H1 (cell line): Measurements from ENCODE around the gene ADM2. TPM values are rescaled to one million over a fixed set of nuclear protein-coding genes. Genes with fewer than 3 reads are reported as not detected.

Source experiments
- CTCF ChIA-PET: fragments of 300-600 bp; sonication (Branson Sonifier 250); formaldehyde crosslinking; loops from one replicate; lab custom pipeline; 2021; ENCODE audit not compliant: partially characterized antibody; lab: Charles Lee
- POLR2A ChIA-PET: fragments of 300-600 bp; sonication (Branson Sonifier 250); formaldehyde crosslinking; loops from one replicate; lab custom pipeline; 2021; ENCODE audit warnings: inconsistent platforms; ENCODE audit not compliant: partially characterized antibody; lab: Charles Lee
- DNase-seq, 2 experiments: peaks; one replicate each; pipeline versions ENCODE4 v3.0.0 to v3.0.0-alpha.2; 2010 to 2022; ENCODE audit warnings: low spot score in 2 of 2, low read depth in 1 of 2, mixed read lengths in 1 of 2
- FAIRE-seq: peaks from 2 replicates; lab custom pipeline; 2011; peaks lifted over from hg19 to GRCh38; lab: Jason Lieb, UNC
- H2AFZ ChIP-seq: 2 replicates; pipeline ENCODE4 v1.8.1; 2012; ENCODE audit warnings: low read length, inconsistent platforms
- H2AK5ac ChIP-seq: 2 replicates; pipeline ENCODE4 v1.6.1; 2013; ENCODE audit warnings: low read depth, low read length
- H2BK120ac ChIP-seq: replicated peaks from 2 replicates; pipeline ENCODE3; 2013; ENCODE audit warnings: low read depth, low read length, inconsistent platforms
- H2BK12ac ChIP-seq: 2 replicates; pipeline ENCODE4 v1.6.1; 2013; ENCODE audit warnings: low read depth, low read length
- H2BK15ac ChIP-seq: 2 replicates; pipeline ENCODE4 v1.6.1; 2013; ENCODE audit warnings: low read length
- H2BK20ac ChIP-seq: 2 replicates; pipeline ENCODE4 v1.6.1; 2013; ENCODE audit warnings: low read length
- H2BK5ac ChIP-seq: 2 replicates; pipeline ENCODE4 v1.6.1; 2013; ENCODE audit warnings: low read depth, low read length
- H3K14ac ChIP-seq: 2 replicates; pipeline ENCODE4 v1.6.1; 2013; ENCODE audit warnings: inconsistent platforms; ENCODE audit not compliant: insufficient read length
- H3K18ac ChIP-seq: 2 replicates; pipeline ENCODE4 v1.6.1; 2013; ENCODE audit warnings: low read length; ENCODE audit errors: extremely low read depth
- H3K23ac ChIP-seq: 2 replicates; pipeline ENCODE4 v1.6.1; 2013; ENCODE audit warnings: inconsistent platforms; ENCODE audit not compliant: insufficient read length
- H3K23me2 ChIP-seq: 2 replicates; pipeline ENCODE4 v1.6.1; 2013; ENCODE audit warnings: low read depth, low read length
- H3K27ac ChIP-seq: 2 replicates; pipeline ENCODE4 v1.6.1; 2011; ENCODE audit warnings: low read depth, low read length, inconsistent platforms
- H3K27me3 ChIP-seq, 4 experiments: replicated peaks in 1 of 4; 1 replicate in 1 of 4; 2 replicates in 3 of 4; pipeline versions ENCODE4 v1.6.1 to v1.8.1; 2011 to 2013; ENCODE audit warnings: low read length in 3 of 4, mild to moderate bottlenecking in 3 of 4, inconsistent platforms in 2 of 4, mixed read lengths in 2 of 4, moderate library complexity in 1 of 4; ENCODE audit not compliant: control insufficient read depth in 3 of 4, insufficient read depth in 3 of 4; ENCODE audit errors: extremely low read depth in 1 of 4
- H3K36me3 ChIP-seq, 4 experiments: 2 replicates each; pipeline versions ENCODE4 v1.6.1 to v1.8.1; 2011 to 2013; ENCODE audit warnings: mild to moderate bottlenecking in 4 of 4, low read length in 3 of 4, moderate library complexity in 2 of 4, control low read depth in 1 of 4, inconsistent platforms in 1 of 4; ENCODE audit not compliant: insufficient read depth in 4 of 4, control insufficient read depth in 2 of 4
- H3K4ac ChIP-seq: replicated peaks from 2 replicates; pipeline ENCODE3; 2013; ENCODE audit warnings: low read length, low read depth, mixed read lengths, inconsistent platforms; ENCODE audit not compliant: insufficient read length
- H3K4me1 ChIP-seq, 4 experiments: replicated peaks in 1 of 4; 1 replicate in 1 of 4; 2 replicates in 3 of 4; pipeline versions ENCODE4 v1.6.1 to v1.8.1; 2011 to 2013; ENCODE audit warnings: low read length in 3 of 4, inconsistent platforms in 2 of 4, mixed read lengths in 1 of 4; ENCODE audit not compliant: insufficient read depth in 4 of 4, control insufficient read depth in 3 of 4
- H3K4me2 ChIP-seq, 2 experiments: 2 replicates each; pipeline versions ENCODE4 v1.6.1 to v1.8.1; 2011 to 2013; ENCODE audit warnings: low read depth in 2 of 2, low read length in 2 of 2, control low read depth in 1 of 2, inconsistent platforms in 1 of 2, mild to moderate bottlenecking in 1 of 2; ENCODE audit not compliant: insufficient read depth in 1 of 2
- H3K4me3 ChIP-seq, 4 experiments: fragments of 200-600, 300-600 bp in 1 of 4; sonication (generic), shearing (Covaris generic), sonication (Bioruptor Twin) in 1 of 4; 2 replicates each; pipeline versions ENCODE4 v1.5.1 to v1.8.1; 2011 to 2016; ENCODE audit warnings: low read length in 4 of 4, low read depth in 3 of 4, control low read depth in 2 of 4, inconsistent platforms in 2 of 4, mild to moderate bottlenecking in 2 of 4, mixed read lengths in 1 of 4, moderate library complexity in 1 of 4; ENCODE audit not compliant: insufficient read depth in 2 of 4; ENCODE audit errors: extremely low read depth in 1 of 4
- H3K56ac ChIP-seq: replicated peaks from 2 replicates; pipeline ENCODE3; 2013; ENCODE audit warnings: low read depth, mild to moderate bottlenecking, mixed read lengths, low read length, inconsistent platforms; ENCODE audit not compliant: insufficient read length
- H3K79me1 ChIP-seq: 2 replicates; pipeline ENCODE4 v1.6.1; 2013; ENCODE audit warnings: low read depth, low read length, control low read depth
- H3K79me2 ChIP-seq, 2 experiments: 2 replicates each; pipeline versions ENCODE4 v1.6.1 to v1.8.1; 2012 to 2013; ENCODE audit warnings: low read length in 2 of 2, mild to moderate bottlenecking in 2 of 2, inconsistent platforms in 1 of 2; ENCODE audit not compliant: insufficient read depth in 2 of 2, control insufficient read depth in 1 of 2
- H3K9ac ChIP-seq, 4 experiments: replicated peaks in 1 of 4; 1 replicate in 1 of 4; 2 replicates in 3 of 4; pipeline versions ENCODE4 v1.6.1 to v1.8.1; 2011 to 2013; ENCODE audit warnings: low read depth in 3 of 4, low read length in 3 of 4, control low read depth in 2 of 4, mild to moderate bottlenecking in 2 of 4, moderate library complexity in 2 of 4, inconsistent platforms in 1 of 4; ENCODE audit errors: extremely low read depth in 1 of 4
- H3K9me3 ChIP-seq, 2 experiments: 2 replicates each; pipeline versions ENCODE4 v1.6.1 to v1.8.1; 2012 to 2013; ENCODE audit warnings: mild to moderate bottlenecking in 2 of 2, moderate library complexity in 2 of 2, control low read depth in 1 of 2, inconsistent platforms in 1 of 2, low read depth in 1 of 2, low read length in 1 of 2, mixed read lengths in 1 of 2; ENCODE audit not compliant: insufficient read depth in 2 of 2
- H4K20me1 ChIP-seq, 2 experiments: replicated peaks in 1 of 2; 2 replicates each; pipeline versions ENCODE3 to v1.8.1; 2011 to 2013; ENCODE audit warnings: inconsistent platforms in 2 of 2, low read length in 2 of 2, mild to moderate bottlenecking in 1 of 2; ENCODE audit not compliant: insufficient read depth in 2 of 2, control insufficient read depth in 1 of 2
- H4K5ac ChIP-seq: 2 replicates; pipeline ENCODE4 v1.6.1; 2013; ENCODE audit warnings: low read length, low read depth, mixed read lengths, inconsistent platforms; ENCODE audit not compliant: insufficient read length
- H4K8ac ChIP-seq: 2 replicates; pipeline ENCODE4 v1.8.0; 2013; ENCODE audit warnings: mild to moderate bottlenecking, moderate library complexity, low read length, inconsistent platforms; ENCODE audit not compliant: insufficient read depth; ENCODE audit errors: extremely low read depth
- H4K91ac ChIP-seq: replicated peaks from 2 replicates; pipeline ENCODE3; 2013; ENCODE audit warnings: low read length, mixed read lengths, inconsistent platforms; ENCODE audit not compliant: insufficient read length
- JUND ChIP-seq: IDR thresholded peaks from 2 replicates; pipeline ENCODE4 v1.6.1; 2011; ENCODE audit warnings: mild to moderate bottlenecking, improper control_type of control experiment, low read length
- SP1 ChIP-seq: IDR thresholded peaks from 2 replicates; pipeline ENCODE4 v1.6.1; 2011; ENCODE audit warnings: low read depth, low read length
- SUZ12 ChIP-seq: fragments of 200-600 bp; sonication (generic); IDR thresholded peaks from 2 replicates; pipeline ENCODE4 v1.6.1; 2012; ENCODE audit warnings: mild to moderate bottlenecking, inconsistent platforms, low read length, moderate library complexity, mixed read lengths
- TAF7 ChIP-seq: optimal IDR thresholded peaks from 2 replicates; pipeline ENCODE3; 2011; ENCODE audit warnings: low read depth, mild to moderate bottlenecking, inconsistent platforms, low read length, moderate library complexity, borderline replicate concordance
- WGBS, 2 experiments: shearing (Covaris generic) in 1 of 2; methylation state at CpG; one replicate each; pipeline versions ENCODE4 v1.1.6 to v1.1.7; 2013 to 2015; ENCODE audit warnings: low lambda C conversion rate in 2 of 2, mixed read lengths in 2 of 2, inconsistent platforms in 1 of 2, low coverage in 1 of 2, missing lambda C conversion rate in 1 of 2; ENCODE audit not compliant: insufficient replicate concordance in 2 of 2, insufficient coverage in 1 of 2, insufficient read length in 1 of 2; ENCODE audit errors: extremely low coverage in 1 of 2, missing lambda C conversion rate in 1 of 2; 5-methylcytosine and 5-hydroxymethylcytosine counted together
- polyA plus RNA-seq, 7 experiments: library from polyadenylated mRNA; depleted of rRNA in 3 of 7; stranded (reverse) in 5 of 7; unstranded in 2 of 7; fragments of >200 nt in 5 of 7; fragments of 200-250 nt in 2 of 7; gene quantifications; 1 replicate in 5 of 7; 2 replicates in 1 of 7; 4 replicates in 1 of 7; pipeline versions ENCODE4 v1.2.1 to v1.2.3, GENCODE V29; 2011 to 2013; ENCODE audit warnings: missing spikeins in 2 of 7, mixed read lengths in 2 of 7
- total RNA-seq: library from RNA; stranded (reverse); fragmentation: NEBNext Ultra II Directional; extraction: Animal tissue kit (Norgen Biotek cat#: 25700); gene quantifications from 2 replicates; pipeline ENCODE4 v1.2.1, GENCODE V29; 2021
- TF ChIP-seq, protein P1 (sequence below): IDR thresholded peaks from 2 replicates; pipeline ENCODE4 v1.6.1; 2011; ENCODE audit warnings: low read length, improper control_type of control experiment

Gene ADM2
- total and polyA plus RNA-seq, 2 of the 8 experiments (the other 6 are each of a cell fraction or from before 2014, with no cell fraction given) = 3.3 to 7.5 TPM

DNA sequence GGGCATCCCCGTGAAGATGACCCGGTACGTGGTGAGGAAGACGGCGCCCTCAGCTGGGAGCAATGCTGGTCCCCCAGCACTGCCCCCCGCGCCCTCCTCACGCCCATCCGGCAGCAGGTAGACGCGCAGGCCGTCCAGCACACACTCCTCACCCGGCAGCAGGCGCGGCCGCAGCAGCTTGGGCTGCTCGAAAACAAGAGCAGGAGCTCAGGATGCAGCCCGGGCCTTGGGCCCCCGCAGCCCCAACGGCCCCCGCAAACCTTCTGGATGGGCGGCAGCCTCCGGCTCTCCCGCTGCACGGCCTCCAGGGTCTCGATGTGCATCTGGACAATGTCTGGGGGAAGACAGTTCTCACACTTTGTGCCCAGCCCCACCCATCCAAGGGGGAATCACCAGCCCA lies 19.8 kb upstream of the ADM2 start:
- no peak overlapping the region for H3K4me2 ChIP-seq
- no peak overlapping the region for H4K5ac ChIP-seq
- no peak overlapping the region for H3K18ac ChIP-seq
- no peak overlapping the region for H2BK15ac ChIP-seq
- DNase-seq (no peak), FAIRE-seq (no peak)
- no peak overlapping the region for H2AFZ ChIP-seq
- no peaks in the 10 kb centered on the region for H3K4me1 ChIP-seq
- no peak overlapping the region for H4K8ac ChIP-seq
- H4K91ac ChIP-seq = no peak overlapping the region
- H4K20me1 ChIP-seq = peaks cover 13 to 24% of the 10 kb centered on the region in 2 experiments
- no peak overlapping the region for H2BK12ac ChIP-seq
- H3K79me1 ChIP-seq = no peaks in the 10 kb centered on the region
- no peaks in the 10 kb centered on the region; the same call in 1 of the 2 replicates for H3K23me2 ChIP-seq
- H3K14ac ChIP-seq = no peak overlapping the region
- no peak overlapping the region for H2BK120ac ChIP-seq
- H3K79me2 ChIP-seq = no peaks in the 10 kb centered on the region
- no peaks in the 10 kb centered on the region; a peak in 1 of 7 replicates for H3K27me3 ChIP-seq
- H2BK20ac ChIP-seq = no peak overlapping the region
- no peak overlapping the region for H3K23ac ChIP-seq
- CTCF ChIA-PET = interaction anchor here (0.6 to 1.2 kb wide), 7 partner anchors 9 to 159 kb away, joined by 3 to 4 read pairs (median 3); no protein-coding TSS in a partner anchor
- H3K4ac ChIP-seq = no peak overlapping the region
- H3K9ac ChIP-seq = no peak overlapping the region
- H3K36me3 ChIP-seq = peaks cover 23 to 79% (median 46%) of the 10 kb centered on the region in 4 experiments
- no peak overlapping the region for H2AK5ac ChIP-seq
- H3K56ac ChIP-seq = no peak overlapping the region
- no peaks in the 10 kb centered on the region for H3K9me3 ChIP-seq
- POLR2A ChIA-PET = interaction anchor here (1.2 kb wide), 1 partner anchor 12 kb away, joined by 3 read pairs; no protein-coding TSS in a partner anchor
- H3K27ac ChIP-seq = no peak overlapping the region
- H3K4me3 ChIP-seq = no peak overlapping the region
- no peak overlapping the region for H2BK5ac ChIP-seq
- WGBS, 2 experiments = 97% methylated on average over 26 of the region's 26 CpGs; no CpG with 5 or more reads in 1 of the 2 experiments
- TF ChIP-seq SP1 (no peak), JUND (no peak), SUZ12 (no peak), TAF7 (no peak)
- TF ChIP-seq, protein P1, sequence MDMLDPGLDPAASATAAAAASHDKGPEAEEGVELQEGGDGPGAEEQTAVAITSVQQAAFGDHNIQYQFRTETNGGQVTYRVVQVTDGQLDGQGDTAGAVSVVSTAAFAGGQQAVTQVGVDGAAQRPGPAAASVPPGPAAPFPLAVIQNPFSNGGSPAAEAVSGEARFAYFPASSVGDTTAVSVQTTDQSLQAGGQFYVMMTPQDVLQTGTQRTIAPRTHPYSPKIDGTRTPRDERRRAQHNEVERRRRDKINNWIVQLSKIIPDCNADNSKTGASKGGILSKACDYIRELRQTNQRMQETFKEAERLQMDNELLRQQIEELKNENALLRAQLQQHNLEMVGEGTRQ = no peak
